AG09309 (cell line): ENCODE results near the gene ADAMTS17.

Experiments used
- DNase-seq: peaks from one replicate; pipeline ENCODE4 v3.0.0-alpha.2; 2010; ENCODE audit warnings: low read depth
- H3K4me3 ChIP-seq: 2 replicates; pipeline ENCODE4 v1.5.1; 2011; ENCODE audit warnings: mild to moderate bottlenecking, low read depth, low read length, moderate library complexity; ENCODE audit not compliant: control insufficient read depth
- TF ChIP-seq, protein P1 (sequence below): IDR thresholded peaks from 2 replicates; pipeline ENCODE4 v1.5.1; 2011; ENCODE audit warnings: mild to moderate bottlenecking, low read depth, low read length, inconsistent platforms; ENCODE audit not compliant: insufficient read depth, control insufficient read depth; ENCODE audit errors: missing control alignments

Gene ADAMTS17

DNA sequence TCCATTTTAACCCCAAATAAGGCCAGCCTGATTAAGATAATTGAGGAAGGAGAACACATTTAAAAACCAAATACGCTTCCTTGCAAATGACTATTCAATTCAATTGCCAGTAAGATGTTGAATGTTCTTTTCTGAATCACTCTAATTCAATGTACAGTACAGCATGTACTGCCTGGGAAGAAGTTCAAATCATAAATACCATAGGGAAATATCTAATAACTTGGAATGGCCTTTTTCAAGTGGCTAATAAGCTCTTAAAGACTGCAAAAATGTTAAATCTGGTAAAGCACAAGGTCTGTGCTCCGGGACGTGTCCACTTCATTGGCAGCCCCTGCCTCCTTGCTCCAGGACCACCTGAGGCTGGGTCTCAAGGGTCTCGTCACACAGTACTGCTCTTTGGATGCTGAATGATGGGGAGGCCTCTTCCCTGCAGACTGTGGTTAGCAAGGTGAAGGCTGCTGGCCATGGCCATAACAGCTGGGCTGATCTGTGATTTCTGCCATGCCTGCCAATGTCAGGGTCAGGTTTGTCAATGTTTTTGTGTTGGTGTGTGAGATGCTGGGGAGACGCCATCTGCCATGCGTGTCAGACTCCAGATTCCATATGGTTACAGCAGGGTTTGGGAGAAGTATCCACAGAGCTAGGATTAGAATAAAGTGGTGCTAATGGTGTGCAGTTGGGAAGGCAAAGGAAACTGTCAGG lies 300.5 kb downstream of the ADAMTS17 start:
- H3K4me3 ChIP-seq = no peak overlapping the region
- TF ChIP-seq, protein P1, sequence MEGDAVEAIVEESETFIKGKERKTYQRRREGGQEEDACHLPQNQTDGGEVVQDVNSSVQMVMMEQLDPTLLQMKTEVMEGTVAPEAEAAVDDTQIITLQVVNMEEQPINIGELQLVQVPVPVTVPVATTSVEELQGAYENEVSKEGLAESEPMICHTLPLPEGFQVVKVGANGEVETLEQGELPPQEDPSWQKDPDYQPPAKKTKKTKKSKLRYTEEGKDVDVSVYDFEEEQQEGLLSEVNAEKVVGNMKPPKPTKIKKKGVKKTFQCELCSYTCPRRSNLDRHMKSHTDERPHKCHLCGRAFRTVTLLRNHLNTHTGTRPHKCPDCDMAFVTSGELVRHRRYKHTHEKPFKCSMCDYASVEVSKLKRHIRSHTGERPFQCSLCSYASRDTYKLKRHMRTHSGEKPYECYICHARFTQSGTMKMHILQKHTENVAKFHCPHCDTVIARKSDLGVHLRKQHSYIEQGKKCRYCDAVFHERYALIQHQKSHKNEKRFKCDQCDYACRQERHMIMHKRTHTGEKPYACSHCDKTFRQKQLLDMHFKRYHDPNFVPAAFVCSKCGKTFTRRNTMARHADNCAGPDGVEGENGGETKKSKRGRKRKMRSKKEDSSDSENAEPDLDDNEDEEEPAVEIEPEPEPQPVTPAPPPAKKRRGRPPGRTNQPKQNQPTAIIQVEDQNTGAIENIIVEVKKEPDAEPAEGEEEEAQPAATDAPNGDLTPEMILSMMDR = no peak
- no peak for DNase-seq

DNA sequence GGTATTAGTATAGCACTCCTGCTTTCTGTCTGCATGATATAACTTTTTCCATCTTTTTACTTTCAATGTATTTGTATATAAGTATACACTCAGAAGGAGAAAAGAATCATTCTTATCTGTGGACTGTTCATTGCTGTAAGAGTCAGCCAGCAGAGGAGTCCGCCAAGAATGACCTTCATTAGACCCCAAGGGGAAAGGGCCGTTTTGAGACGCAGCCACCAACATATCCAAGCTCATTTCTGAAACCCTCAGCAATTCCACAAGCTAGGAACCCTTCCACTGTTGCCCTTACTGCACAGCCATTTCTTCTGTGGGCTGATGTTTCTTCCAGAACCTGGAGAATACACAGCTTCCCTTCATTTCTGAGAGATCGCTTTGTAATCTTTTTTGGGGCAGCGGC lies 301.8 kb downstream of the ADAMTS17 start:
- no peak for DNase-seq
- TF ChIP-seq, protein P1 = no peak
- H3K4me3 ChIP-seq = no peak overlapping the region

DNA sequence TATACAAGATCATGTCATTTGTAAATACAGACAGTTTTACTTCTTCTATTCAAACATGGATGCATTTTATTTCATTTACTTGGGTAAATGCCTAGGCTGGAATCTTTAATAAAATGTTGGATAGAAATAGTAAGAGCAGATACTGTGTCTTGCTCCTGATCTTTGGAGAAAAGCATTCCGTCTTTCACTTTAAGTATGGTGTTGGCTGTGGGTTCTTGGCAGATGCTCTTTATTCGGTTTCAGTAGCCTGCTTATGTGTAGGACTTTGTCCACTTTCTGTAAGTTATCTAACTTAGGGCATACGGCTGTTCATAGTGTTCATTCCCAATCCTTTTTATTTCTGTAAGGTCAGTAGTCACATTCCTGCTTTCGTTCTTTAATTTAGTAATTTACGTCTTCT lies 303.0 kb downstream of the ADAMTS17 start:
- TF ChIP-seq, protein P1 = no peak
- no peak overlapping the region for H3K4me3 ChIP-seq

DNA sequence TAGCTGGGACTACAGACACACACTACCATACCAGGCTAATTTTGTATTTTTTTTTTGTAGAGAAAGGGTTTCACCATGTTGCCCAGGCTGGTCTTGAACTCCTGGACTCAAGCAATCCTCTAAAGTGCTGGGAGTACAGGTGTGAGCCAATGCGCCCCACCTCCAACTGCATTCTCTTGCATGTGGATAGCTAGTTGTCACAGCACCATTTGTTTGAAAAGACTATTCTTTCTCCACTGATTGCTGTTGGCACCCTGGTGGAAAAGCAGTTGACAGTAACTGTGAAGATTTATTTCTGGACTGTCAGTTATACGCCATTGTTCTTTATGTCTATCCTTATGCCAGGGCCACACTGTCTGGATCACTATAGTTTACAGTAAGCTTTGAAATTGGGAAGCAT lies 303.9 kb downstream of the ADAMTS17 start:
- H3K4me3 ChIP-seq = no peak overlapping the region
- TF ChIP-seq, protein P1 = no peak
- DNase-seq = no peak

More for the DNA sequence above, 303.0 kb downstream of the ADAMTS17 start:
- no peak for DNase-seq

DNA sequence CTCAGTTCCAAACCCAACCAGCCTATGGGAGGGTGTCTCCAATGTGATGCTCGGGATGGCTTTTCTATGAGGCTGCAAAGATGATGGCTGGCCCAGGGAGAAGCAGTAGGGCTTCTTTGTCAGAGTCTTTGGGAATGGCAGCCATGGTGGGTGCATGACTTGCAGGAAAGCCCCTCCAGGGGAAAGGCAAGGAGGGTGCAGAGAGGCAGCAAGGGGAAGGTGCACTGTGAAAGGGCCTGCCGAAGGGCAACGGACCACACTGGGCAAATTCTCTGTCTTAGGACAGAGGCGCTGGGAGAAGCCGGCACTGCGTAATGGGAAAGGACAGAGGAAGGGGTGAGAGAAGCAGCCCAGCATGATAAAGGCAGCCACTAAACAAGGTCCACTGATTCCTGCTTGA lies 305.8 kb downstream of the ADAMTS17 start:
- no peak overlapping the region for H3K4me3 ChIP-seq
- no peak for DNase-seq
- TF ChIP-seq, protein P1 = no peak

DNA sequence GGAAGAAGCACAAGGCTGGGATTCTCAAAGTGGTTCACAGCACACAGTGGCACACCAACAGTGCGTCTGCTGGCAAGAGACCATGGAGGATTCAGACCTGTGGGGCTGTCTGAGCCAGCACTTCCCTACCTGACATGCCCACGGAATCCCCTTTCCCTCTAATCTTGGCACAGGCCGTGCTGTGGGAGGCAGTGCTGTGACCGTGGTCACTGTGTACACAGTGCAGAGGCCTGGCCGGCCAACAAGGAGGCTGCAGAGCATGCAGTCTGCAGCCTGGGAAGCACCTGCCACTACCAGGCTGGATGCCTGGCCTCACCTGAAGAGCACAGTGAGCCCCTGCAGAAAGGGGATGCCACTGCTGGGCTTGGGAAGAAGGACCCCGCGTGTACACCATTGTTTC lies 307.6 kb downstream of the ADAMTS17 start:
- DNase-seq = no peak
- TF ChIP-seq, protein P1 = no peak
- no peak overlapping the region for H3K4me3 ChIP-seq
